Inflammatory macrophage (primary cell): Measurements from ENCODE around the gene COL11A2.
"Not testable (repeated sequence)": the region's sequence is repeated elsewhere in the genome, so short reads cannot be mapped to it uniquely, and the experiment has no call there.

ENCODE experiments used
- DNase-seq, 2 donors: peaks; one replicate each; pipeline ENCODE4 v3.0.0-alpha.2; 2020 to 2022
- total RNA-seq, 18 experiments: gene quantifications; one replicate each; lab custom pipeline; 2026; ENCODE audit warnings: mixed read lengths in 6 of 18, inconsistent platforms in 2 of 18; lab: John Stamatoyannopoulos, UW

COL11A2 gene
- 0.12 to 2.1 (median 0.46) reads per million in 18 experiments for total RNA-seq

DNA sequence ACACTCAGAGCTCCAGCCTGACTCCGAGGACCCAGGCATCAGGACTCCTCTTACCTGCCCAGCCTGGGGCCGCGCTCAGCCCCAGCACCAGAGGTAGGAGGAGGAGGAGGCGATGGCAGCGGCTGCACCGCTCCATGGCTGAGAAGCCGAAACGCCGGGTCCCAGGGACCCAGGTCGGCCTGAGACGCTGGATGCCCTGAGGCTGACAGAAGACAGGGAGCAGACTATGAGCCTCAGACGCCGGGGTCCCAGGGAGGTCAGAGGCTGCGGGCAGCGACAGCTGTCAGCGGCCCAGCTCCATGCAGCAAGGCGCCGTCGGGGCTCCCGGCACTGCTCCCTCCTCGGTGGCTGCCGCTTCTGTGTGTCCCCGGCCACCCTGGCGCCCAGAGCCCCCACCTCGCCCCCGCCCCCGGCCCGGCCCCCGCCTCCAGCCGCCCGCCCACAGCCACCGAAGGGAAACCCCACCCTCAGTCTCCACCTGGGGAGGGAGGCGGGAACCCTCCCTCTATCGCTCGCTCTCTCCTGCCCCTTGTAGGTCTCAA is at the start of gene COL11A2:
Gene COL11A2, minus strand, starts transcription at position 363 of the 542 bp plus-strand sequence. Its CDS starts 227 bp downstream, at position 136.
- no peak for DNase-seq

GRCh38 chr6:33241968-33242367 is 49.7 kb upstream of the COL11A2 start:
- DNase-seq, result no peak

DNA sequence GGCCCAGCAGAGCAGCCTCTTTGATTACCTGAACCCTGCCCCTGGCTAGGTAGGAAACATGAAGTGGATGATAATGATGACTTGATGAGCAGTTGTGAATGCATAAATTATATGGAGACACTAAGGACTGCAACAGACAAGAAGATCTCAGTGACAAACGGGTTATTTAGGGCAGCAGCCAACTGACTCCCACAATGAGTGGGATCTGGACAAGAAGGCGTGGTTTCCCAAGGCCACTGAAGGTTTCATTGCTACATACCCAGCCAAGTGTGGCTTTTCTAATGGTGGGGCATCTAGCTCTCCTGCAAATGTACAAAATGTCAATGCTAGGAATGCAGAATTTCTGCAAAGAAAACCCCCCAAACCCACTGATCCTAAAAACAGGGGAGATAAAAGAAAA is 45.5 kb upstream of the COL11A2 start:
- peak in 1 of 2 donors; percentile 25 for DNase-seq

DNA sequence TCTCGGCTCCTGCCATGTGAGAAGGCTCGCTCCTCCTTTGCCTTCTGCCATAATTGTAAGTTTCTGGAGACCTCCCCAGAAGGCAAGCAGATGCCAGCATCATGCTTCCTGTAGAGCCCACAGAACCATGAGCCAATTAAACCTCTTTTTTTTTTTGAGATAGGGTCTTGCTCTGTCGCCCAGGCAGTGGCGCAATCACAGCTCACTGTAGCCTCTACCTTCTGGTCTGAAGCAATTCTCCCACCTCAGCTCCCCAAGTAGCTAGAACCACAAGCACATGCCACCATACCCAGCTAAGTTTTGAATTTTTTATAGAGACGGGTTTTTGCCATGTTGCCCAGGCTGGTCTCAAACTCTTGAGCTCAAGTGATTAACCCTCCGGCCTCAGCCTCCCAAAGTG is 44.6 kb upstream of the COL11A2 start:
- DNase-seq, result no peak

GRCh38 chr6:33236328-33236727 is 44.1 kb upstream of the COL11A2 start:
- no peak for DNase-seq

DNA sequence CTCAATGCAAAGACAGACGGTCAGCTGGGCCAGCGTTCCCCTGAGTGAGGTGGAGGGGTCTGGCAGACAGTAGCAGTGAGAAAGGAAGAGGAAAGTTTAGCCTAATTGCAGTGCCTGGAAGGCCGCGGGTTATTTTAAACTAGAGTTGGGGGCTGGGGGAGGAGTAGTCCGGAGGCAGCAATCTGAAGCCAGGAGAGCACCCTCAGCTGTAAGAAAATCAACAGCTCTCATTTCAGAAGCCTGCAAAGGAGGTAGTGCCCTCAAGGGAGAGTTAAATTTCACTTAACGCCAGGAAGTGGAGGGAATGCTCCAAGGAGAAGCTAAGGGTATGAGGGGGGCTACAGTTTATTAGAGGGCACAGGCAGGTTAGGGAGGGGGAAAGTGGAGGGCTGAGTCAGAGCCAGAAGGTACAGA is 43.0 kb upstream of the COL11A2 start:
- no peak for DNase-seq

DNA sequence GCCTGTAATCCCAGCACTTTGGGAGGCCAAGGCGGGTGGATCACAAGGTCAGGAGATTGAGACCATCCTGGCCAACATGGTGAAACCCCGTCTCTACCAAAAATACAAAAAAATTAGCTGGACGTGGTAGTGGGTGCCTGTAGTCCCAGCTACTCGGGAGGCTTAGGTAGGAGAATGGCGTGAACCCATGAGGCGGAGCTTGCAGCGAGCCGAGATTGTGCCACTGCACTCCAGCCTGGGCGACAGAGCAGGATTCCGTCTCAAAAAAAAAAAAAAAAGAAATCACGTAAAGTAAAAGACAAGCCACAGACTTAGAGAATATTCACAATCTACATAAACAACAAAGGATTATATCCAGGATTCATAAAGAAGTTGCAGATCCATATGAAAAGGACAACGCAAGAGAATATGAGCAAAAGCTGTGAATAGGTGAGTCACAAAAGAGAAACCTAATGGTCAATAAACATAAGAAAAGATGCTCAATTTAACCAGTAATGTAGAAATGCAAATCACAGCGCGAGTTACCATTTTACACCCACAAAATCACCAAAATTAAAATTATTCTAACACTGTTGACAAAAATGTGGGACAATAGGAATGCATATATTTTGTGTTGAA is 34.3 kb upstream of the COL11A2 start:
- DNase-seq, result not testable (repeated sequence)

- DNase-seq, result no peak
Observed at GRCh38 chr6:33217681-33218080, 25.4 kb upstream of the COL11A2 start.

DNA sequence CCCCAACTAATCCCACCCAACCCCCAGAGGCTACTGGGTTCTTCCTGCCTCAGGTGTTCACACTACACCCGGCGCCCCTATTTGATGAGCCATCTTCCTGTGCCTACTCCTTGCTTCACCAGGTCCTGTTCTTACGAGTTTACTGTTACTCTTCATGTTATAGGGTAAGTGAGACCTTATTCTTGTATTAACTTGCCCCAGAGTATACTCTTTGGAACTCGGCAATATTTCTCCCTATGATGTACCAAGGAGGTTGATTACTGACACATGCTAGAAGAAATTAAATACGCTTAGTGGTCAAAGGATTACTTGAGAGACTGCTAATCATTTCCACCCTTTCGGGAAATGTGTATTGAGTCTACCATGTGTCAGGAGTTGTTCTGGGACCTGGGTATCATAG is 25.0 kb upstream of the COL11A2 start:
- no peak for DNase-seq

DNA sequence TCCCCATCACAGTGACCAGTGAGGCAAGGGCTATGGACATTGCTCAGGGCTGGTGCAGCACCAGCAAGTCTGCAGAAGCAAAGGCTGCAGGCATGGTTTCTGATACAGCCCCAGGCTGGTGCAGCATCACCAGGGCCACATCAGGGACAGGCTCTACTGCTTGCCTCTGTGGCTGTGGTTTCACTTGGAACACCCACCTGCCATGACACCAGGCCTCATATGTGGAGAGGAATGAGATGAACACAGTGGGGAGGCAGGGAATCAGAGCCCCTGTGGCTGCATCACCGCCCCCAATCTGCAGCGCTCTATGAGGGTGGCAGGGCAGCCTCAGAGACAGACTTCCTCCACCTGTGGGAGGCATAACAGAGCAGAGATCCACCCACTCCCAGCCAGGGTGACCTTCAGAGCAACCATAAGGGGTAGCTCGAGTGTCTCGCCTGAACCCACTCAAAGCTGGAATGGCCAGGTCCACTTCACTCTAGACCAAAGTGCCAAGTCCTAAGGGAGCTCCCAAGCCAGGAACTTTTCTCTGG is 23.9 kb upstream of the COL11A2 start:
- no peak for DNase-seq

- DNase-seq, result no peak
Observed at GRCh38 chr6:33215271-33216116, 23.2 kb upstream of the COL11A2 start.

DNA sequence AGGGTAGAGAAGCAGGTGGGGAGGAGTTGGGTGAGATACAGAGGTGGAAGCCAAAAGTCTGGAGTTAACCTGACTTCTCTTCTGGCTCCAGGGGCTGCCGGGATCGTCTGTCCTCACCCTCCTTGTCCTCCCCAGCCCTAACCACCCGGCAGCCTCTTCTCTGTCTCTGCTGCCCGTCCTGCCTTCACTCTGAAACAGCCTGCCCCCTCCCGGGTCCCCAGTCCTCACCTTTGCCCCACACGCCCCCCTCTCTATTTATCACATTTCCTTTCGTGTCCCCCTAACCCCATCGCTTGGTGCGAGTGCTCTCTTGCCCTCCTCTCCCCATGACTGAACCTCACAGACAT is 21.7 kb upstream of the COL11A2 start:
- DNase-seq, result no peak

DNA sequence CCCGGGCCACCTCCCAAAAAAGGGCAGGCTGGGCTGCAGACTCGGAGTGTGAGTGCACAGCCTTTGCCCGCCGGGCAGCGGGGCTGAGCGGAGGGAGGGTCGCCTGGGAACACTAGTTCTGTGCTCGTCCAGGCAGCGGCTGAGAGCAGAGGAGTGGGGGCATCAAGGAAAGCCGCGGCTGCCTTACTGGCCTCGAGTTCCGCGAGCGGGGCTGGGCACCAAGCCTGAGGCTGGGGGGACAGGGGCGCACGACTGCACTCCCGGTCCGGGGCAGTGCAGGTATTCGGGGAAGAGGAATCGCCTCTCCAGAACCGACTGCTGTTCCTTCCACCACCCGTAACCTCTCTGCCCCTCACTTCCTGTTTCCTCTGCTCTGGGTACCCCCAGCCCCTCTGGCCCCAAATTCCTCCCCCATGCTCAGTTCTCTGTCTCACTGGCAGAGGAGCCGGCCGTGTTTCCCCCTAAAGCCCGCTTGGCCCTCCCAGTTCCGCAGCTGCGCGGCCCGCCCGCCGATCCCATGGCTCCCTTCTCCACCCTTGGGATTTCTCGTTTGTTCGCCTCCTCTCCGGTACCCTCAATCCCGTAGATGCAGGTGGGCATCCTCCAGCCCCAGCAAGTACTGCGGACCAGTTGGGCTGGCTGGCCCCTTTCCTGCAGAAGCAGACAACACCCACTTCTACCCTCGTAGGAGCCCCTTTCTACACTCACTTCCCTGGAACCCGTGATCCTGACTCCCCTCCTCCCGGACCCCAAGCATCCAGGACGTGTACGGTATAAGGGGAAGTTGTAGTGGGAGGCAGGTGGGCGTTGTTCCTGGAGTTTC is 21.1 kb upstream of the COL11A2 start:
- peak; percentile 15 to 41 for DNase-seq

DNA sequence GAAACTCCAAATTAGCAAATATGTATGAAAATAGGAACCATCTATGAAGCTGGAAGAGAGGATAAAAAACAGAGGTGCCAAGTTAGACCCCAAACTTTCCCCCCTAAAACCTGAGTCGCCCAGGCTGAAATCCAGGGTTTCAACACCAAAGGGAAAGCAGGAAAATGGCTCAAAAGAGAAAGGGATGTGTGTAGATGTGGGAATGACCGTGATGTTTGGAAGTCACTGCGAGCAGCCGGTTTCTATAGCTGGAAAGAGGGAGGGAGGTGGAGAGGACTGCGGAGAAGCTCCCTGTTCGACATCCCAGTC is 20.5 kb upstream of the COL11A2 start:
- no peak for DNase-seq

DNA sequence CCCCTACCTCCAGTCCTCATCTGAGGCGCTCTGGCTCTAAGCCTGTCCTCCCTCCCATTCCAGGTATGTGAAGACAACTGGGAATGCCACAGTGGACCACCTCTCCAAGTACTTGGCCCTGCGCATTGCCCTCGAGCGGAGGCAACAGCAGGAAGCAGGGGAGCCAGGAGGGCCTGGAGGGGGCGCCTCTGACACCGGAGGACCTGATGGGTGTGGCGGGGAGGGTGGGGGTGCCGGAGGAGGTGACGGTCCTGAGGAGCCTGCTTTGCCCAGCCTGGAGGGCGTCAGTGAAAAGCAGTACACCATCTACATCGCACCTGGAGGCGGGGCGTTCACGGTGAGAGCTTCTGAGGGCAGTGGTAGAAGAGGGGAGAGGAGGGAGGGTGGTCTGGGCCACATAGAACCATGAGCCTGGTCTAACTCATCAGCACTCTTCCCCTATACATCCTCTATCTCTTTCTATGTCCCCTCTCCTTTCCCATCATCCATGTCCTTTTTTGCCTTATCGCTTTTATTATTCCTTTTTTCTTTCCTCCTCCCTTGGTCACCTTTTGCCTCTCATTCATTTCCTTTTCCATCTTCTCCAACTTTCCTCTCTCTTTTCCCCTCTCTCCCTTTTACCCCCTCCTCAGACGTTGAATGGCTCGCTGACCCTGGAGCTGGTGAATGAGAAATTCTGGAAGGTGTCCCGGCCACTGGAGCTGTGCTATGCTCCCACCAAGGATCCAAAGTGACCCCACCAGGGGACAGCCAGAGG is 19.6 kb upstream of the COL11A2 start:
- DNase-seq, result no peak

- no peak for DNase-seq
Observed at GRCh38 chr6:33211136-33211535, 18.9 kb upstream of the COL11A2 start.

DNA sequence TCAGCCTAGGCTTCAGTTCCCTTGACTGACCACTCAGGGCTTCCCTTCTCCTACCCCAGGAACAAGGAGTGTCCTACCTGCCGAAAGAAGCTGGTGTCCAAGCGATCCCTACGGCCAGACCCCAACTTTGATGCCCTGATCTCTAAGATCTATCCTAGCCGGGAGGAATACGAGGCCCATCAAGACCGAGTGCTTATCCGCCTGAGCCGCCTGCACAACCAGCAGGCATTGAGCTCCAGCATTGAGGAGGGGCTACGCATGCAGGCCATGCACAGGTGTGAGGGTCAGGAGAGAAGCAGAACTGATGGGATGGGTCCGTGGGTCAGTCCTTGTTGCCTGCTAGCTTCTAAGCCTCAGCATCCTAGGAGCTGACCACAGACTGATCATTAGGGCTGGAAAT is 17.6 kb upstream of the COL11A2 start:
- no peak for DNase-seq

- DNase-seq, result peak; percentile 87 to 92
Observed at GRCh38 chr6:33208091-33208967, 16.1 kb upstream of the COL11A2 start, which contains the start of gene RING1. Gene RING1 (plus strand): TSS chr6:33208500. CDS start chr6:33208823, 323 bp downstream.

- no peak for DNase-seq
Observed at GRCh38 chr6:33207552-33208090, 15.4 kb upstream of the COL11A2 start.

DNA sequence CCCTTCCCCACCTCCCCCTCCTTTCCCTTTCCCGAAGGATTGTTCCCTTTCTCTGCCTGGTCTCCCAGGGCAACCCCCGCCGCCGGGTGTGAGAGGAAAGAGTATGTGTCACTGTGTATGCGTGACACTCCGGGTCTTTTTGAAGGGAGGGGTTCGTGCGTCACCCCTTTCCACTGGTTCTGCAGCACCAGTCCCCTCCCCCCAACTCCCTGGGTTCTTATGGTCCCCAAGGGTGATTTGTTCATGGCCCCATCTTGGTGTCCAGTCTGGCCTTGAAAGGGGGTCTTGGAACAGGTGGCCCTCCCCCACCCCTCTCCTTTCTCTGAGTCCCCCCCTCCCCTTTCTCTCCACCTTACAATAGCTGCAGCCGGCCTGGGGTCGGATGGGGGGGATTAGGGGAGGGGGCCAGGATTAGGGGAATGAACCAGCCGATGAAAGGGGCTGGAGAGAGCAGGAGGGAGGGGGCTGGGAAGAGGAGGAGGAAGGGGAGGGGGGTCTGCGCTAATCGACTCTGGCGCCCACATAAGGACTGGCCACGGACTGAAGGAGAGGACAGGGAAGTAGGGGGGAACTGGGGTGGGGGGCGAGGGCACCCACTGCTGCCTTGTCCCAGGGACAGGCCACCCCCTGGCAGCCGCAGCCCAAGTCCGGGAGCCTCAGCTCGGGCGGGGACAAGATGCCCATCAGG is 14.7 kb upstream of the COL11A2 start:
- DNase-seq, result no peak
